ENCODE measurements around the gene CDC42EP1.
A peak's percentile ranks its signal among the peaks of the same experiment; 100 is the strongest.

- TF ChIP-seq NFE2L1 (CRISPR knock-in tag; IDR thresholded peaks at IDR 0.05) (no peak), TEAD1 (CRISPR knock-in tag; IDR thresholded peaks at IDR 0.05) (no peak), ZNF425 (CRISPR knock-in tag; conservative IDR thresholded peaks at IDR 0.05) (no peak), TEAD4 (CRISPR knock-in tag; IDR thresholded peaks at IDR 0.05) (no peak), ZSCAN18 (CRISPR knock-in tag; IDR thresholded peaks at IDR 0.05) (no peak), USF2 (CRISPR knock-in tag; IDR thresholded peaks at IDR 0.05) (no peak), CREB1 (CRISPR knock-in tag; IDR thresholded peaks at IDR 0.05) (no peak), SMAD4 (CRISPR knock-in tag; IDR thresholded peaks at IDR 0.05) (no peak), E2F4 (CRISPR knock-in tag; IDR thresholded peaks at IDR 0.05; ENCODE audit: borderline replicate concordance, low read depth) (no peak), ZNF138 (CRISPR knock-in tag; conservative IDR thresholded peaks at IDR 0.05) (no peak), JUN (CRISPR knock-in tag; IDR thresholded peaks at IDR 0.05) (no peak)
- TF ChIP-seq, protein P1, sequence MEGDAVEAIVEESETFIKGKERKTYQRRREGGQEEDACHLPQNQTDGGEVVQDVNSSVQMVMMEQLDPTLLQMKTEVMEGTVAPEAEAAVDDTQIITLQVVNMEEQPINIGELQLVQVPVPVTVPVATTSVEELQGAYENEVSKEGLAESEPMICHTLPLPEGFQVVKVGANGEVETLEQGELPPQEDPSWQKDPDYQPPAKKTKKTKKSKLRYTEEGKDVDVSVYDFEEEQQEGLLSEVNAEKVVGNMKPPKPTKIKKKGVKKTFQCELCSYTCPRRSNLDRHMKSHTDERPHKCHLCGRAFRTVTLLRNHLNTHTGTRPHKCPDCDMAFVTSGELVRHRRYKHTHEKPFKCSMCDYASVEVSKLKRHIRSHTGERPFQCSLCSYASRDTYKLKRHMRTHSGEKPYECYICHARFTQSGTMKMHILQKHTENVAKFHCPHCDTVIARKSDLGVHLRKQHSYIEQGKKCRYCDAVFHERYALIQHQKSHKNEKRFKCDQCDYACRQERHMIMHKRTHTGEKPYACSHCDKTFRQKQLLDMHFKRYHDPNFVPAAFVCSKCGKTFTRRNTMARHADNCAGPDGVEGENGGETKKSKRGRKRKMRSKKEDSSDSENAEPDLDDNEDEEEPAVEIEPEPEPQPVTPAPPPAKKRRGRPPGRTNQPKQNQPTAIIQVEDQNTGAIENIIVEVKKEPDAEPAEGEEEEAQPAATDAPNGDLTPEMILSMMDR (IDR thresholded peaks at IDR 0.05) = no peak
- TF ChIP-seq, protein P2, sequence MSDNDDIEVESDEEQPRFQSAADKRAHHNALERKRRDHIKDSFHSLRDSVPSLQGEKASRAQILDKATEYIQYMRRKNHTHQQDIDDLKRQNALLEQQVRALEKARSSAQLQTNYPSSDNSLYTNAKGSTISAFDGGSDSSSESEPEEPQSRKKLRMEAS (CRISPR knock-in tag; IDR thresholded peaks at IDR 0.05) = peak; percentile 44
- TF ChIP-seq, protein P3, sequence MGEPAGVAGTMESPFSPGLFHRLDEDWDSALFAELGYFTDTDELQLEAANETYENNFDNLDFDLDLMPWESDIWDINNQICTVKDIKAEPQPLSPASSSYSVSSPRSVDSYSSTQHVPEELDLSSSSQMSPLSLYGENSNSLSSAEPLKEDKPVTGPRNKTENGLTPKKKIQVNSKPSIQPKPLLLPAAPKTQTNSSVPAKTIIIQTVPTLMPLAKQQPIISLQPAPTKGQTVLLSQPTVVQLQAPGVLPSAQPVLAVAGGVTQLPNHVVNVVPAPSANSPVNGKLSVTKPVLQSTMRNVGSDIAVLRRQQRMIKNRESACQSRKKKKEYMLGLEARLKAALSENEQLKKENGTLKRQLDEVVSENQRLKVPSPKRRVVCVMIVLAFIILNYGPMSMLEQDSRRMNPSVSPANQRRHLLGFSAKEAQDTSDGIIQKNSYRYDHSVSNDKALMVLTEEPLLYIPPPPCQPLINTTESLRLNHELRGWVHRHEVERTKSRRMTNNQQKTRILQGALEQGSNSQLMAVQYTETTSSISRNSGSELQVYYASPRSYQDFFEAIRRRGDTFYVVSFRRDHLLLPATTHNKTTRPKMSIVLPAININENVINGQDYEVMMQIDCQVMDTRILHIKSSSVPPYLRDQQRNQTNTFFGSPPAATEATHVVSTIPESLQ (CRISPR knock-in tag; IDR thresholded peaks at IDR 0.05) = no peak
Observed at GRCh38 chr22:37518509-37519267, 41.6 kb upstream of the CDC42EP1 start.

All from WTC11 (cell line).